HG02642 (cell line): Measurements from ENCODE around the gene IL1RAPL2.
"Not testable (repeated sequence)": the region's sequence is repeated elsewhere in the genome, so short reads cannot be mapped to it uniquely, and the experiment has no call there.

Experiments used
- ATAC-seq: cut with Tn5 transposase; IDR thresholded peaks from one replicate; pipeline ENCODE4 v1.9.1; 2021; ENCODE audit warnings: mild to moderate bottlenecking; ENCODE audit not compliant: unreplicated experiment, poor library complexity

Gene IL1RAPL2

GRCh38 chrX:104842646-104843045 lies 276.6 kb downstream of the IL1RAPL2 start:
- no peak for ATAC-seq

GRCh38 chrX:104852241-104852640 lies 286.2 kb downstream of the IL1RAPL2 start:
- no peak for ATAC-seq

GRCh38 chrX:104854188-104854587 lies 288.2 kb downstream of the IL1RAPL2 start:
- ATAC-seq = no peak

- no peak for ATAC-seq
These were observed 288.9 kb downstream of the IL1RAPL2 start for GRCh38 chrX:104854790-104855340.

GRCh38 chrX:104863466-104863865 lies 297.5 kb downstream of the IL1RAPL2 start:
- ATAC-seq = no peak

- ATAC-seq = no peak
These were observed 298.3 kb downstream of the IL1RAPL2 start for GRCh38 chrX:104864296-104864695.

GRCh38 chrX:104877504-104877903 lies 311.5 kb downstream of the IL1RAPL2 start:
- no peak for ATAC-seq

GRCh38 chrX:104902070-104902469 lies 336.1 kb downstream of the IL1RAPL2 start:
- ATAC-seq = no peak

- not testable (repeated sequence) for ATAC-seq
These were observed 343.7 kb downstream of the IL1RAPL2 start for GRCh38 chrX:104909694-104910093.

GRCh38 chrX:104913348-104913747 lies 347.3 kb downstream of the IL1RAPL2 start:
- no peak for ATAC-seq

GRCh38 chrX:104914686-104915085 lies 348.7 kb downstream of the IL1RAPL2 start:
- not testable (repeated sequence) for ATAC-seq

GRCh38 chrX:104918122-104918521 lies 352.1 kb downstream of the IL1RAPL2 start:
- no peak for ATAC-seq

- ATAC-seq = peak; percentile 16
These were observed 355.7 kb downstream of the IL1RAPL2 start for GRCh38 chrX:104921584-104922205.

GRCh38 chrX:104922206-104922621 lies 356.2 kb downstream of the IL1RAPL2 start:
- peak; percentile 98 for ATAC-seq

GRCh38 chrX:104929324-104929723 lies 363.3 kb downstream of the IL1RAPL2 start:
- no peak for ATAC-seq

- ATAC-seq = no peak
These were observed 369.6 kb downstream of the IL1RAPL2 start for GRCh38 chrX:104935581-104935980.

GRCh38 chrX:104953251-104953650 lies 387.3 kb downstream of the IL1RAPL2 start:
- ATAC-seq = no peak

GRCh38 chrX:104961926-104962325 lies 395.9 kb downstream of the IL1RAPL2 start:
- ATAC-seq = no peak

GRCh38 chrX:104968241-104968640 lies 402.2 kb downstream of the IL1RAPL2 start:
- no peak for ATAC-seq

GRCh38 chrX:104972737-104973136 lies 406.7 kb downstream of the IL1RAPL2 start:
- no peak for ATAC-seq

- ATAC-seq = no peak
These were observed 421.1 kb downstream of the IL1RAPL2 start for GRCh38 chrX:104987063-104987462.

- no peak for ATAC-seq
These were observed 422.0 kb downstream of the IL1RAPL2 start for GRCh38 chrX:104988038-104988437.
